ENCODE results near the gene CD58.
"Not testable (repeated sequence)": the region's sequence is repeated elsewhere in the genome, so short reads cannot be mapped to it uniquely, and the experiment has no call there.

CD58 gene, protein sequence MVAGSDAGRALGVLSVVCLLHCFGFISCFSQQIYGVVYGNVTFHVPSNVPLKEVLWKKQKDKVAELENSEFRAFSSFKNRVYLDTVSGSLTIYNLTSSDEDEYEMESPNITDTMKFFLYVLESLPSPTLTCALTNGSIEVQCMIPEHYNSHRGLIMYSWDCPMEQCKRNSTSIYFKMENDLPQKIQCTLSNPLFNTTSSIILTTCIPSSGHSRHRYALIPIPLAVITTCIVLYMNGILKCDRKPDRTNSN

DNA sequence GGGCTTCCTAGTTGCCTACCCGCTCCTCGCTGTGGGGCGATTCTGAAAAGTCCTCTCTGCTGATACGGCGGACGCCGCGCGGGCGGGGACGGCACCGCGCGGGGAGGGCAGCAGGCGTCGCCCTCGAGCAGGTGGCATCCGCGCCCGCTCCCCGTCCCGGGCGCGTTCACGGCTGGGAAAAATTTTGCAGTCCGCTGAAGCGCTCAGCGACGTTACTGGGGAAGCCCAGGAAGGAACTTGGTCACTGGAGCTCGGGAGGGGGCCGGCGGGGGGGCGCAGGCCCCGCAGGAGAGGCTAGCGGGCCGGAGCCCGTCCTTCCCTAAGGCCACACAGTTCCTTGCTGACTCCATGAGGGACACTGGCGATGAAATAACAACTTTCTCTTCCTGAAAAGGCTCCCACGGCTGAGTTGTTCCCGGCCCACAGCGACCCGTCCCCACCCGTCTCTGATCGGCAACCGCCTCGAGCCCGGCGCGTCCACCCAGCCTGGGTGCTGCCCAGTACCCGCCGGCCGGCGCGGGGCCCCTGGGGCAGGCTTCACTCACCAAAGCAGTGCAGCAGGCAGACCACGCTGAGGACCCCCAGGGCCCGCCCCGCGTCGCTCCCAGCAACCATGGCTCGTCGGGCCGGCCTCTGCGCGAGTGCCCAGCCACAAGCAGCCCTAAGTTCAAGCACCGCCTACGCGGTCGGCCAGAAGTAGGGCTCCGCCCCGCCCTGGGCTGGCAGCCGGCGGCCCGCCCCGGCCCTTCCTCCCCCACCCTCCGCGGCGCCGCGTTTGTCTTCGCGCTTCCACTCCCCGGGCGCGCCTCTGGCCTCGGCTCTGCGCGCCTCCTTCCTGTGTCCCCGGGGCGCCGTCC, at the start of gene CD58:
CD58 (minus strand) TSS at position 669 of the 857 bp plus-strand sequence; CDS start at position 615, 54 bp downstream.
- peak; percentile 88 for DNase-seq

DNA sequence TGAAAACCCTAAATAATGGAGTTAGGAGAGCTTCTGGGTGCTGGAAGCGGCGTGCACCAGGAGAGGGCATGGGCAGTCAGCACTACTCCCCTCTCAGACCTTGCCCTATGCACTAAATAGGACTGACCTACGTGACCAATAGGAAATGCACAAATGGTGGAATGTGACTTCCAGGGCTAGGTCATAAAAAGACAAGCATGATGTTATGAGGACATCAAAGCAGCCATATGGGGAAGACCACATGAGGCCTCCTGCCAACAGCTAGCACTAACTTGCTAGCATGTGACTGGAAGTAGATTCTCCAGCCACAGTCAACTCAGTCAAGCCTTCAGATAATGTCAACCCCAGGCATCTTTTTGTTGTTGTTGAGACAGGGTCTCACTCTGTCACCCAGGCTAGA, 49.6 kb upstream of the CD58 start:
- DNase-seq = not testable (repeated sequence)

GRCh38 chr1:116619106-116619505, 48.3 kb upstream of the CD58 start:
- not testable (repeated sequence) for DNase-seq

- DNase-seq = not testable (repeated sequence)
These were observed 47.0 kb upstream of the CD58 start for GRCh38 chr1:116617808-116618207.

GRCh38 chr1:116613825-116614224, 43.0 kb upstream of the CD58 start:
- DNase-seq = not testable (repeated sequence)

- not testable (repeated sequence) for DNase-seq
These were observed 39.1 kb upstream of the CD58 start for GRCh38 chr1:116609801-116610371.

DNA sequence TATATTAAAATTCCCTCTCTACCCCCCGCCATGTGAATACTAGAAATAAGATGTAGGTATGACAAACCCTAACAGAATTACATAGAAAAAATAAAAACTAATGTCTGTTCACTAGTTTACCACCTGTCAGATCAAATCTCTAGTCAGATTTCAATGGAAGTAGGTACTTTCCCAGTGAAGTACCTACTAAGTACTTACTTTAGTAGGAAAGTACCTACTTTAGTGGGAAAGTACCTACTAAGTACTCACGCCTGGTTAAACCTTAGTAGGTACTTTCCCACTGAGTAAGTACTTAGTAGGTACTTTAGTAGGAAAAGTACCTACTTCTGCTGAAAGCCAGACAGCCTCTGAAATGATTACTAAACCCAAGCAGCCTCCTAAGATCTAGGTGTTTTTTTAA, 38.0 kb upstream of the CD58 start:
- not testable (repeated sequence) for DNase-seq

- DNase-seq = not testable (repeated sequence)
These were observed 37.3 kb upstream of the CD58 start for GRCh38 chr1:116608151-116608550.

GRCh38 chr1:116607463-116607862, 36.6 kb upstream of the CD58 start:
- not testable (repeated sequence) for DNase-seq

- not testable (repeated sequence) for DNase-seq
These were observed 35.2 kb upstream of the CD58 start for GRCh38 chr1:116606067-116606466.

GRCh38 chr1:116605315-116605714, 34.5 kb upstream of the CD58 start:
- no peak for DNase-seq

GRCh38 chr1:116604408-116604807, 33.6 kb upstream of the CD58 start:
- DNase-seq = not testable (repeated sequence)

- DNase-seq = not testable (repeated sequence)
These were observed 32.8 kb upstream of the CD58 start for GRCh38 chr1:116603646-116604045.

GRCh38 chr1:116599369-116599768, 28.5 kb upstream of the CD58 start:
- DNase-seq = not testable (repeated sequence)

- not testable (repeated sequence) for DNase-seq
These were observed 27.7 kb upstream of the CD58 start for GRCh38 chr1:116598420-116599036.

DNA sequence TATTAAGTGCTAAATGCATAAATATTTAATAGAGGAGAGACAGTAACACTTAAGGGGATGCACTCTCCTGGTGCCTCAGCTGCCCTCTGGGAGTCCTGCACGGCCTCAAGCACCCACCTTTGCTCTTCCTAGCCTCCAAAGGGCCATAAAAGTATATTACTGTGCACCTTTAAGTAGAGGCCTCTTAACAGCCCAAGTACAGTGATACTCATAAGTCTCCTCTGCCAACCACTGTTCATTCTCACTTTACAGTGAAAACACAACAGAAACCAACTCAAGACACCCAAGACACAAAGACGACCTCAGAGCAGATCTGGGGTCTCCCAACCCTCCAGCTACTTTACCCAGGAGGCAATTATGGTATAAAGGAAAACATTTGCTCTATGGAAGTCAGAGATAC, 26.6 kb upstream of the CD58 start:
- DNase-seq = not testable (repeated sequence)

DNA sequence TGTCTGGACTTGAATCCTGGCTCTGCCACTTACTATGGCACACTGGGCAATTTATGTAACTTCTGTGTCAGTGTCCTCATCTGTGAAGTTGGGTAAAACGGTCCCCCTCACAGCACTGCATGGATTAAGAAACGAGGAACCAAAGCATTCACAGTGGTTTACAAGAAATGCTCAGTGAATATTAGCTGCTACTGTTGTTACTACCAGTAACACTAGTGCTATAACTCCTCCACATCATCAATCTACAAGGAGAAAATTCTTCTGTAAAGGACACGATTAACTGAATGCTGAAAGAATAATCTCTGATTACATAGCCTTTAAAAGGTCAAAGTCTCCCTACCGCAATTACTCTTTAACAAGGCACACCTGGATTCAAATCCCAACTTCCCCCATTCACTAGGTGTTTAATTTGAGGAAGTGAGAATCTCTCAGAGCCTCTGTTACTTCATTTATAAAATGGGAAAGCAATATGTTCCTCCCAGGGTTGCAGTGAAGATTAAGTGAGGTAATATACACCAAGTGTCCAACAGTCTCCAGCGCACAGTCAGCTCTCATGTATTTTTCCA, 26.0 kb upstream of the CD58 start:
- not testable (repeated sequence) for DNase-seq

- DNase-seq = not testable (repeated sequence)
These were observed 25.3 kb upstream of the CD58 start for GRCh38 chr1:116595946-116596741.

DNA sequence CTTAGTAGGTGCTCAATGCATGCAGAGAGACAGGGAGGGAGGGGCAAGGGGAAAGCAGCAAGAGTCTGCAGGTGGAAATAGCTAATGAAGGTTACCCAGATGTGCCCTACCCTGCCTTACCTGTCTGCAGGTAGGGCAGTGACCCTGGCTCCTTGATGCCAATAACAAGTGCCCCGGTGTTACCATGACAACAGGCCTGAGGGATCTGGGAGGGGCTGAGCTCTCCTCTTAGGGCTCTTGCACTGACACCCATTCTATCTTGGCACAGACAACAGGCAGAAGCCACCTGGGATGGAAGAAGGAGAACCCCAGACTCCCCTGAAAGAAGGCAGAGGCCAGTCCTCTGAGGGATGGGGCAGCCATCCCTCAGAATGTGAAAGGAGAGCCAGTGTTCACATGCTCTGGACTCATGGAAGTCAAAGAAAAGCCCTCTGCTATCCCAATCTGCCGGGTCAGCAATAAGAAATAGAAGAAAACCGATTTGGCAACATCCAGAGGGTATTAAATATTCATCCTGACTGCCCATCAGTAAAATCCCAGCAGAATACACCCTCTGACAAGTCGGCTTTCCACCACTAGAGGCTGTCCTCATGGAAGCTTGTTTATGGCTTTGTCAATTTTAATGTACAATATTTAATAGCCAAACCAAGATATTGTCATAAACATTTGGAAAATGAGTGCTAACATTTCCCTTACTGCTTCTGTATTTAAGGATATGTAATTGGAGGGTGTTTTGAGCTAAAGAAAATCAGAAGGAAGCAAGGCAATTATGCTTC, 24.4 kb upstream of the CD58 start:
- not testable (repeated sequence) for DNase-seq

- DNase-seq = not testable (repeated sequence)
These were observed 23.2 kb upstream of the CD58 start for GRCh38 chr1:116593977-116594376.

- not testable (repeated sequence) for DNase-seq
These were observed 22.6 kb upstream of the CD58 start for GRCh38 chr1:116593401-116593800.

All from NCI-H2227 treated with DMSO at 0.1 percent for 48 hours (cell line).